GM21367 (cell line): ENCODE results near the gene GALK2.

Experiments
- ATAC-seq: cut with Tn5 transposase; IDR thresholded peaks from one replicate; pipeline ENCODE4 v1.9.1; 2021; ENCODE audit not compliant: unreplicated experiment

The GALK2 gene

DNA sequence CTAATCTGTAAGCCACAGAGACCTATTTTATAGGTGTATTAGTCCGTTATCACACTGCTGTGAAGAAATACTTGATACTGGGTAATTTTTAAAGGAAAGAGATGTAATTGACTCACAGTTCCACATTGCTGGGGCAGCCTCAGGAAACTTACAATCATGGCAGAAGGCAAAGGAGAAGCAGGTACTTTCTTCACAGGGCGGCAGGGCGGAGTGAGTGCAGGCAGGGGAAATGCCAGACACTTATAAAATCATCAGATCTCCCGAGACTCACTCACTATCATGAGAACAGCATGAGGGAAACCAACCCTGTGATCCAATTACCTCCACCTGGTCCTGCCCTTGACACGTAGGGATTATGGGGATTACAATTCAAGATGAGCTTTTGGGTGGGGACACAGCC is 108.7 kb downstream of the GALK2 start:
- no peak for ATAC-seq

GRCh38 chr15:49279521-49280456 is 109.7 kb downstream of the GALK2 start:
- no peak for ATAC-seq

GRCh38 chr15:49282366-49282765 is 112.3 kb downstream of the GALK2 start:
- no peak for ATAC-seq

- no peak for ATAC-seq
Observed at GRCh38 chr15:49286649-49287404, 116.8 kb downstream of the GALK2 start.

GRCh38 chr15:49287481-49287880 is 117.4 kb downstream of the GALK2 start:
- ATAC-seq: no peak

DNA sequence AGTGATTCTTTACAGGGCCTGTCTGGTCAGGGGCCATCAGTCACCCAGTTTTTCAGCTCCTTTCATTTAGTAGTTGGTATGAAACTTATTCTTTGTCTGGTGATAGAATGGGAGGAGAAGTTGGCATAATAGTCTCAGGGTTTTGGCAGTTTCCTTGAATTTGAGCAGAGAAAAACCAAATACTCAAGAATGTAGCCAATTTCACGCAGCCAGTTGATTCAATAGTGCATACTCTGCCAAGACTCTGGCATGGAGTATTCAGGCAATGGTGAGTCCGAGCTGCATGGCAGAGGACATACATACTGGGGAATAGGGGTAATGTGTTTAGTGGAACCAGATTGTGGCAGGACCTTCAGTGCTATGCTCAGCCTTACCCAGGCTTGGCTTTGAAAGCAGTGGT is 118.3 kb downstream of the GALK2 start:
- ATAC-seq: no peak

GRCh38 chr15:49290191-49290590 is 120.1 kb downstream of the GALK2 start:
- ATAC-seq: no peak

DNA sequence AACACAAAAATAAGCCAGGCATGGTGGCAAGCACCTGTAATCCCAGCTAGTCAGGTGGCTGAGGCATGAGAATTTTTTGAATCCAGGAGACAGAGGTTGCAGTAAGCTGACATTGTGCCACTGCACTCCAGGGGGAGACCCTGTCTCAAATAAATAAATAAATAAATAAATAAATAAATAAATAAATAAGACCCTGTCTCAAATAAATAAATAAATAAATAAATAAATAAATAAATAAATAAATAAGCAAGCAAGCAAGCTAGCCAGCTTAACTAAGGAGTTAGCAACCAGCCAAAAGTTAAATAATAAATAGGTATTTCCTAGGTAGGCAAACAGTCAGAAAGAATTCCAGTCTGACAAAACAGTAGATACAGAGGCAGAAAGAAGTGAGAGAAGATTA is 123.9 kb downstream of the GALK2 start:
- ATAC-seq: no peak

GRCh38 chr15:49296258-49296657 is 126.2 kb downstream of the GALK2 start:
- ATAC-seq: no peak

DNA sequence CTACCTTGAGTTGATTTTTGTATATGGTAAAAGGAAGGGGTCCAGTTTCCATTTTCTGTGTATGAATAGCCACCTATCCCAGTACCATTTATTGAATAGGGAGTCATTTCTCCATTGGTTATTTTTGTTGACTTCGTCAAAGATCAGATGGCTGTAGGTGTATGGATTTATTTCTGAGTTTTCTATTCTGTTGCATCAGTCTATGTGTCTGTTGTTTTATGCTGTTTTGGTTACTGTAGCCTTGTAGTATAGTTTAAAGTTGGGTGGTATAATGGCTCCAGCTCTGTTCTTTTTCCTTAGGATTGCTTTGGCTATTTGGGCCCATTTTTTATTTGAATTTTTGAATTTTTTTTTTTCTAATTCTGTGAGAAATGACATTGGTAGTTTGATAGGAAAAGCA is 127.5 kb downstream of the GALK2 start:
- no peak for ATAC-seq

DNA sequence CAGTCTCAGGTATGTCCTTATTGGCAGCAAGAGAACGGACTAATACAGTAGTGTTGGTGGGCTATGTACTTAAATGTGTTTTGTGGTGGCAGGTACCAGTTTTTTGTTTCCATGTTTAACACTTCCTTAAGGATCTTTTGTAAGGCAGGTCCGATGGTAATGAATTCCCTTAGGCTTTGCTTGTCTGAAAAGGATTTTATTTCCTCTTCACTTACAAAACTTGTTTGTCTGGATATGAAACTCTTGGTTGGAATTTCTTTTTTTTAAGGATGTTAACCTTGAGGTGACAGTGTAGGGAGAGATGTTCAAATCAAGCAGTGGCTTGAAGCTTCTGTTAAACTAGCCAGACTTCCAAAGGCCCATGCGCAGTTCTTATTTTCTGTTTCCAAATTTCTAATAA is 130.8 kb downstream of the GALK2 start:
- ATAC-seq: no peak

DNA sequence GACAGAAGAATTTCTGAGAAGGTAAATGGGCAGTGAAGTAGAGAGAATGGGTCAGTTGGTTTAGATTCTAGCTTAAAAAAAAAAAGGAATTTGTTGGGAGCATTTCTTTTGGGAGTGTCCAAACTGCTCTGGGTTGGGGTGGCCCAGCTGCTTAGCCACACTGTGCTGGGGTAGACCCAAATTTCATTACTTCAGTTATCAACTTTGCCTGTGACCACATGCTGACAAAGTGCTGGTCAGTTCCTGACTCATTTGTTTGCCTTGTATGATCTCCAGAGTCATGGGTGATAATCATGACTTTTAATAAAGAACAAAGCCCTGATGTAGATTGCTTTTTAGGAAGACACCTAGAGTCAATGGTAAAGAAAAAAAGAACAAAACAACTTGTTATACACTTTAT is 131.5 kb downstream of the GALK2 start:
- no peak for ATAC-seq

DNA sequence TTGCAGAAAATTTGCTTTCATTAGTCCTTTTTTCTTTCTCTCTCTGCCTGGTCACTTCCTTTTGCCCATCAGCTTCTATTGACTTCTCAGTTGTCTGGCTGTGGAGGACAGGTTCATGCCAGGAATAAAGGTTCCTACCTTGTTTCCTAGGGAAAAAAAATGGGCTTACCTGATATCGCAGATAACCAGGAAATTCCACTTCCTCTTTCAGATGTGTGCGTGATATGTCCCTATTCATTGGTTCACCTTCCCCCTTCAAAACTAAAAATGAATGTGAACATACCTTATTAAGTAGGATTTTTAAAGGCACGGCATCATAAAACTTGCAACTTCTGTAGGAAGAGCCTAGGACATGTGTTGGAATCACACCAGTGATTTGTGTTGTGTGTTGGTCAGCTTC is 133.0 kb downstream of the GALK2 start:
- no peak for ATAC-seq

DNA sequence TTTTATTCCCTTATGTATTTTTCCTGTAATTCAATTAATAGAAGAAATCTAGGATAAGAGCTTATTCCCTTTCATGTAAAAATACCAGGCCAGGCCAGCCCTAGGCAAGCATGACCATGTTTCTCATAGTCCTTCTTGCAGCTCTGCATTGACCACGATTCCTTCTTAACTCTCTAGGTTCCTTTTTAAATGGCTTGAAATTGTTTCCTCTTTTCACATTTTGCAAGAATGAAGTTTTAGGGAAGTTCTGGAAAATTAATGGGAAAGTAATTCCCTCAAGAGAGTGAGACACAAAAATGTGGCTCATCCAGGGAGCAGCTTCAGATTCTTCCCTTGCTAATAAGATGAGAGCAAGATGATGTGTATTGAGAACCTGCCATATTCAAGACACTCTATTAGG is 136.5 kb downstream of the GALK2 start:
- no peak for ATAC-seq

- ATAC-seq: no peak
Observed at GRCh38 chr15:49308686-49309085, 138.6 kb downstream of the GALK2 start.

GRCh38 chr15:49309889-49310288 is 139.8 kb downstream of the GALK2 start:
- no peak for ATAC-seq

DNA sequence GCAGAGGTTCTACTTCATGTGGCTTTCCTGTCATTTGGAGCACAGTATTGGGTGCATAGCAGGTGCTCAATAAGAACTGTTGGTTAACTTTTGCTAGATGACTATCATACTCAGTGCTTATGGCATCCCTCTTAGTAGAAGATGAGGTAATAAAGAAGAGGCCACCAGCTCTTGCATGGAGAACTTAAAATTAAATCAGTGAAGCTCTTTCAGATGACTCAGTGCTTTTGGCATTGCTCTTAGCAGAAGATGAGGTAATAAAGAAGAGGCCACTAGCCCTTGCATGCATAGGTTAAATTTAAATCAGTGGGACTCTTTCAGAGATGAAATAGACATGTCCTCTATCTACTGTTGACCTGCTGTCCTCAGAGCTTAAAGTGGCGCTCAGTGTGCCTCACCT is 143.6 kb downstream of the GALK2 start:
- ATAC-seq: no peak

- no peak for ATAC-seq
Observed at GRCh38 chr15:49314716-49315115, 144.7 kb downstream of the GALK2 start.

DNA sequence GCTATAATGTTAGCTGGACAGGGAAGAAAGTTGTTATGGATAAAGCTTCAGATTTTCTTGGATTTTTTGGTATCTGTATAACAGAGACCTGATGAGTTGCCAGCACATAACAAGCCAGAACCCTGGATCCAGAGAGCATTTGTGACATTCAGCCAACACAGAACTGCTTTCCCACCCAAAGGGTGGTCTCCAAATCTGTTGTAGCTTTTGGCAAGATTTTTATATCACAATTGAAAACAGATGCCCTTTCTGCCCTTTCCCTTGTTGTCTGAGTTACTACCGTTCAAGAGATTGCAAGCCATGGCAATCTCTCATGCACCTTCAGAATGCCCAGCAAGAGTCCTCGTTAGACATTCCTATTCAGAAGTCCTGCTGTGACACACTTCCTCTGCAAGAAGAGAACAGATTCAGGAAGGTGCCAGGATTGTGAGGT is 145.4 kb downstream of the GALK2 start:
- no peak for ATAC-seq

GRCh38 chr15:49320351-49320750 is 150.3 kb downstream of the GALK2 start:
- ATAC-seq: no peak

DNA sequence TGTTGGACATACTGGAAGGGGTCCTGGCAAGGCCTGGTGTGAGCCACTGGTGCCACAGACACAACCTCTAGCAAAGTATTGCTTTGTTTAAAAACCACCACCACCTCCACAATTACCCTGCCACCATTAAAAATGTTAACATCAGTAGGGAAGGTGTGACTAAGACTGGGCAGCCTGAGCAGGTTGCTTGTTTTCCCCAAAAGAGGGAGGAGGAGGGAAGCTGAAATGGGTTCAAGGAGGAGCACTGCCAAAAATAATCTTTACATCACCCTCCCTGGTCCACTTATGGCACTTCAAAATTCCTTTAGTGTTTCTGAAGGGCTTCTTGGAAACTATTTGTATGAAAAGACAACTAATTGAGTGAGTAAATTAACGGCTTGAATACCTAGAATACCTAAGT is 153.2 kb downstream of the GALK2 start:
- no peak for ATAC-seq

GRCh38 chr15:49327927-49328326 is 157.9 kb downstream of the GALK2 start:
- no peak for ATAC-seq
